Subcutaneous abdominal adipose tissue (tissue), 5 donors: ENCODE data around the gene KAT6B.

Source experiments
- H3K27ac ChIP-seq: one replicate; pipeline ENCODE4 v1.7.0; 2013; ENCODE audit warnings: low read depth, mild to moderate bottlenecking, inconsistent platforms, low read length, moderate library complexity
- H3K27me3 ChIP-seq, 5 donors: one replicate each; pipeline ENCODE4 v1.7.0; 2013; ENCODE audit warnings: low read length in 5 of 5, inconsistent platforms in 1 of 5; ENCODE audit not compliant: control insufficient read depth in 5 of 5, insufficient read depth in 4 of 5
- H3K36me3 ChIP-seq, 5 donors: one replicate each; pipeline ENCODE4 v1.7.0; 2013; ENCODE audit warnings: low read length in 5 of 5; ENCODE audit not compliant: control insufficient read depth in 5 of 5, insufficient read depth in 5 of 5
- H3K4me1 ChIP-seq, 5 donors: one replicate each; pipeline ENCODE4 v1.7.0; 2013; ENCODE audit warnings: low read length in 5 of 5, mild to moderate bottlenecking in 3 of 5, moderate library complexity in 1 of 5; ENCODE audit not compliant: control insufficient read depth in 5 of 5, insufficient read depth in 5 of 5
- H3K4me3 ChIP-seq, 5 donors: one replicate each; pipeline ENCODE4 v1.7.0; 2013; ENCODE audit warnings: low read length in 5 of 5, low read depth in 1 of 5
- H3K9ac ChIP-seq, 5 donors: one replicate each; pipeline ENCODE4 v1.7.0; 2013; ENCODE audit warnings: low read length in 5 of 5, mild to moderate bottlenecking in 4 of 5, moderate library complexity in 3 of 5
- H3K9me3 ChIP-seq, 5 donors: one replicate each; pipeline ENCODE4 v1.7.0; 2013; ENCODE audit warnings: low read length in 5 of 5; ENCODE audit not compliant: control insufficient read depth in 5 of 5
- donor health status: healthy.
- donor health status: healthy.
- donor health status: healthy.
- donor health status: healthy.
- donor health status: healthy.

Gene KAT6B

DNA sequence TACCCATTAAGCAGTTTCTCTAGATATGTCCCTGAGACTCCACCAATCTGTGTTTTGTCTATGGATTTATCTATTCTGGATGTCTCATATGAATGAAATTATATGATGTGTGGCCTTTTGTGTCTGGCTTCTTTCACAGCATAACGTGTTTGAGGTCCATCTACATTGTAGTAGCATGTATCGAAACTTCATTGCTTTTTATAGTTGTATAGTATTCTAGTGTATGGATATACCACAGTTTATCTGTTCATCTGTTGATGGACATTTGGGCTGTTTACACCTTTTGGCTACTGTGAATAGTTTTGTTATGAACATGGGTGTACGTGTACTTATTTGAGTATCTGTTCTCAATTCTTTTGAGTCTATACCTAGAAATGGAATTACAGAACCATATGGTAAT is 9.6 kb downstream of the KAT6B start:
- Histone ChIP-seq H3K4me3 (no peak overlapping the region), H3K4me1 (peaks cover 0 to 14% (median 5%) of the 10 kb centered on the region in 5 donors), H3K9ac (no peak overlapping the region), H3K9me3 (no peaks in the 10 kb centered on the region), H3K36me3 (peaks cover 0 to 4% (median 0%) of the 10 kb centered on the region in 5 donors), H3K27me3 (no peaks in the 10 kb centered on the region), H3K27ac (no peak overlapping the region)

DNA sequence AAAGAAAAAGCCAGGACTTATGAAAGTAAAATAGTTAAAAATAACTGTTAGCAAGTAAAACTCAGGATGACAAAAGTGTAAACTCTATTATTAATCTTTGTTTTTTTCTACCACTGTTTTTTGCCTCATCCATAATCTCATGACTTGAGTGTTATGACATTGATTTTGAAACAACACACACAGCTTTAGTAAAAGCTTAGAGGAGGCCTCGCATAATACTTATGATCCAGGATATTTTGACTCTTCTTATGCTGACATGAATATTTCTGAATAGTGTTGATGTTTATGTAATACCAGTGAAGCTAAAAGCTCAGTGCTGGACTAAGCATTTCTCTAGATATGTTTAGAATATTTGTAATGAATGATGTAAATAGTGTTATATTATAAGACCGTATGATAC is 10.5 kb downstream of the KAT6B start:
- Histone ChIP-seq H3K9ac (no peak overlapping the region), H3K36me3 (peaks cover 0 to 4% (median 0%) of the 10 kb centered on the region in 5 donors), H3K4me3 (no peak overlapping the region), H3K27ac (peak overlapping the region; percentile 8), H3K27me3 (no peaks in the 10 kb centered on the region), H3K4me1 (peaks cover 0 to 22% (median 6%) of the 10 kb centered on the region in 5 donors), H3K9me3 (no peaks in the 10 kb centered on the region)

DNA sequence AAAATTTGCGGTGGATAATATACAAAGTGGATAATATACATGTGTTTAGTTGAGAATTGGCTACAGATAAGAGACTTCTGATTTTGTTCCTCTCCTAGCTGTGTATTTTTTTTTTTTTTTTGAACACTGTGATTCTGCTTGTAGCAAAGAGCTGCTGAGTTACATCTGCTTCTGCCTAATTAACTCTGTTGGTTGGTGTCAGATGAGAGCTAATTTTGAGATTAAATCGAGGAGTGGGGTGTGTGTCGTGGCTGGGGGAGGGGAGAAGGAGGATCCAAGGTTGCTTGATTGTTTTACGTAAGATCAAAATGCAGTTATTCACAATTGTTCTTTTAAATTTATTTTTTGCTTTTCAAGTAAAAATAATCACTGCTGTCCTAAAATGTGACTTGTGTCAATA is 11.3 kb downstream of the KAT6B start:
- Histone ChIP-seq H3K27ac (peak overlapping the region; percentile 8), H3K4me1 (peaks cover 0 to 27% (median 11%) of the 10 kb centered on the region in 5 donors), H3K27me3 (no peaks in the 10 kb centered on the region), H3K4me3 (no peak overlapping the region), H3K9ac (no peak overlapping the region), H3K36me3 (peaks cover 0 to 4% (median under 1%) of the 10 kb centered on the region in 5 donors), H3K9me3 (no peaks in the 10 kb centered on the region)

DNA sequence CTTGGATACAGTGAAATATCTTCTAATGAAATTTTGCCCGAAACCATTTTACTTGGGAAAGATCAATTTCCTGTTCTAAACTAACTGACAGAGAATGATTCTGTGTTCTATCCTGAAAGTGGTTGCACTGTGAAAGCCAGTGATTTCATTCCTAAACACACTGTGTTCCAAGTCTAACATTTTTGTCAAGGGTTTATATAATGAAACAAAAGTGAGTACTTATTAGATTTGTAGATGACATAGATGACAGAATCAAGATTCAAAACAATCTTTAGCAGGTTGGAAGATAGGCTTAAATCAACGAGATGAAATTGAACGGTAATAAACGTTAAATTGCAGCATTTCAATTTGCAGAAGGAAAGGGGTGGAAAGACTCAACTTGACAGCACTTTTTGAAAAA is 13.3 kb downstream of the KAT6B start:
- Histone ChIP-seq H3K36me3 (peaks cover 0 to 14% (median 7%) of the 10 kb centered on the region in 5 donors), H3K27me3 (no peaks in the 10 kb centered on the region), H3K9ac (no peak overlapping the region), H3K4me3 (no peak overlapping the region), H3K27ac (peak overlapping the region; percentile 0), H3K9me3 (no peaks in the 10 kb centered on the region), H3K4me1 (peaks cover 0 to 31% (median 14%) of the 10 kb centered on the region in 5 donors)

DNA sequence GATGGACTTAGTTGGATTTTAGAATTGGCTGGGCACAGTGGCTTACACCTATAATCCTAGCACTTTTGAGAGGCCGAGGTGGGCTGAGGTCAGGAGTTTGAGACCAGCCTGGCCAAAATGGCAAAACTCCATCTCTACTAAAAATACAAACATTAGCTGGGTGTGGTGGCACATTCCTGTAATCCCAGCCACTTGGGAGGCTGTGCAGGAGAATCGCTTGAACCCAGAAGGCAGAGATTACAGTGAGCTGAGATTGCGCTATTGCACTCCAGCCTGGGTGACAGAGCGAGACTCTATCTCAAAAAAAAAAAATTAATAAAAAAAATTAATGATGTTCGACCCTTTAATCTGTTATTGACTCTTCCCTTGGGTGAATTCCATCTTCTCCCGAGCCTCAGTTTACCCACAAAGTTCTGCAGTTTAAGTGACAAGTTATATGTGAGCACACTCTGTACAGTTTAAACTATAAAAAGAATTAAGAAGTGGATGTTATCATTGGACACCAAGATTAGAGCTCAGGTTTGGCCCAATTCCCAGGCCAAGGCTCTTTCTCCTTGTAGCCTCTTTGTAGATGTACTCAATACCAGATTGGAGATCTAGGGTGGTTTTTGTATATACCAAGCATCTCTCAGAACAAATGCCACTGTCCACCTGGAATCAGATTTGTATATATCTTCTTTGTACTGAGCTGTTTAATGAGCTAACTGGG is 15.0 kb downstream of the KAT6B start:
- Histone ChIP-seq H3K27me3 (no peaks in the 10 kb centered on the region), H3K4me3 (no peak overlapping the region), H3K9me3 (no peaks in the 10 kb centered on the region), H3K36me3 (peaks cover 0 to 14% (median 7%) of the 10 kb centered on the region in 5 donors), H3K4me1 (peaks cover 0 to 29% (median 14%) of the 10 kb centered on the region in 5 donors), H3K27ac (peak overlapping the region; percentile 13), H3K9ac (no peak overlapping the region)

DNA sequence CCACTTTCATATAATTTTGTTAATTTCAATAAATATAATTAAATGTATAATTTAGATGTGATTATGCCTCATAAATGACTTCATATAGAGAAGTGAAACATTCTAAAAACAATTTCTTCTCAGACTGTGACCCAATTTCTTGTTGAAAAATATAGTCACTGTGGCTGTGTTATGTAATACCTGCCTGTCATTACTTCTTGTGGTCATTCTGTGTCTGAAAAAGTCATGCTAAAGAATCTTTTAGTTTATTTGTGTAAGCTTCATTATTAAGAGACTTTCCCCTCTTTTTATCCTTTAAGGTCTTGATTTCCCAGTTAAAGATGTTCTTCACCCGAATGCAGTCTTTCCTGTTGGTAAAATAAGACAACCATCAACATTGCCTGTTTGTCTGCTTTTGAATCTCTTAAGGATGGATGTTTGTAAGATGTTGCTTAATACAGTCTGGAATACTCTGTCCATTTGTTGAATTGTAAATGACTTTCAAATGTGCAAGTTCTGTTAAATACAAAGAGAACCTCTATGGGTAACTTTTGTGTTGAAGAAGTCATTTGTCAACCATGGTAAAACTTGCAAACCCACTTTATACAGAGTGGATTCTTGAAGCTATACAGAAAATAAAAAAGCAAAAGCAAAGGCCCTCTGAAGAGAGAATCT is 16.0 kb downstream of the KAT6B start:
- H3K9ac ChIP-seq, result peak overlapping the region in 1 of 5 donors; percentile 12
- no peaks in the 10 kb centered on the region for H3K9me3 ChIP-seq
- peak overlapping the region; percentile 73 for H3K27ac ChIP-seq
- peaks cover 0 to 14% (median 7%) of the 10 kb centered on the region in 5 donors for H3K36me3 ChIP-seq
- H3K4me3 ChIP-seq, result no peak overlapping the region
- no peaks in the 10 kb centered on the region for H3K27me3 ChIP-seq
- peaks cover 0 to 19% (median 12%) of the 10 kb centered on the region in 5 donors for H3K4me1 ChIP-seq

DNA sequence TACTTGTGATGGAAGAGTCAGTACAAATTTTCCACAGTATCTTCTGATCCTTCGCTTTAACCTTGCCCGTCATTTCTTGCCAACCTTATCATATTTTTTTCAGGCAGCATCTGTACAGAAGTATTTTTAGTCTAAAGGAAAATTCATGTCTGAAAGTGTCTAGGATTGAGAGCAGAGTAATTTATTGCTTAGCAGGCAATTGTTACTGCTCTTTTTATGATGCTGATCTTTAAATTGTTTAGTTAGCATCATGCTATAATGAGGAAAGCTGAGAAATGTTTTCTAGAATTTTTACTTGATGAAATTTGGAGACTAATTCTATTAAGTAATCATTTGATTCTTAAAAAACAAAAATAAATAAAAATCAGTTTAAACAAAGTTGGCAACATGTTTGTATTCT is 20.6 kb downstream of the KAT6B start:
- no peaks in the 10 kb centered on the region for H3K9me3 ChIP-seq
- H3K27ac ChIP-seq, result no peak overlapping the region
- no peak overlapping the region for H3K9ac ChIP-seq
- H3K36me3 ChIP-seq, result peaks cover 0 to 10% (median 7%) of the 10 kb centered on the region in 5 donors
- no peaks in the 10 kb centered on the region for H3K27me3 ChIP-seq
- peaks cover 0 to 18% (median 14%) of the 10 kb centered on the region in 5 donors for H3K4me1 ChIP-seq
- H3K4me3 ChIP-seq, result no peak overlapping the region

DNA sequence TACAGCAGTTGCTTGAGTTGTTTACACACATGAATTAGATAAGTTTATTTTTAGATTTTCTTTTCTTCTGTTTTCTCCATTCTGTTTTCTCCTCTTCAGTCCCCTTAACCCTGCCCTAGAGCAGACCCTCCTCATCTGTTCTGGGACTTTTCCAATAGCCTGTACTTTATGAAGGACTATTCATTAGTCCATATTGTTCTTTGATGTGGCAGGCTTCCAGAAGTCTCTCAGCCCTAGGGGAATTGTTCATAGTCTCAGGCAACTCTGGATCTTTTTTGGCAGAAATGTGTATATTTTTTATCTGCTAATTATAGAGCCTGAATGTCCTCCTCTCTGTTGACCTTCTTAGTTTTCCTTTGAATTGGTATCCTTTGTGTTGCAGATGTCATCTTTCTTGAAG is 25.4 kb downstream of the KAT6B start:
- Histone ChIP-seq H3K4me1 (peaks cover 2 to 31% (median 22%) of the 10 kb centered on the region in 5 donors), H3K27ac (no peak overlapping the region), H3K9me3 (no peaks in the 10 kb centered on the region)

DNA sequence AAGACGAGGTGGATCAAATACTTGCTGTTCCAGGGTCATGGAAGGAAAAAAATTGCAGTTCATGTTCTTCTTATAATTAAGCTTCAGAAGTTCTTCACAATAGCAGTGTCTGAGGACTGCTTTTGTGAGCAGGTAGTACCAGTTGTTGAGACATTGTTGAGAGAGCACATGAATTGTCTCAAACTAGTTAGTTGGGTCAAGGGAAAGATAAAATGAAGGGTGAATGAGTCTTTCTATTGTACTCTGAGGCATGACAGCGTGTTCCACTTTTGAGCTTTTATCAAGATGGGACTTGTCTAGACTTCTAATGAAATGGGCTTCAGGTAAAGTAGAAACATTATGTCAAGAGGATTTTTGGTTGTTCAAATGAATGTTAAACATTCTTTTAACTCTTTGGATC is 26.0 kb downstream of the KAT6B start:
- H3K9ac ChIP-seq, result no peak overlapping the region
- no peaks in the 10 kb centered on the region for H3K27me3 ChIP-seq
- H3K27ac ChIP-seq, result peak overlapping the region; percentile 17
- H3K4me1 ChIP-seq, result peaks cover 2 to 31% (median 22%) of the 10 kb centered on the region in 5 donors
- peak overlapping the region in 1 of 5 donors; percentile 19 for H3K4me3 ChIP-seq
- H3K36me3 ChIP-seq, result no peaks in the 10 kb centered on the region
- H3K9me3 ChIP-seq, result no peaks in the 10 kb centered on the region

More for the DNA sequence above, 25.4 kb downstream of the KAT6B start:
- Histone ChIP-seq H3K4me3 (peak overlapping the region in 1 of 5 donors; percentile 19), H3K27me3 (no peaks in the 10 kb centered on the region), H3K36me3 (no peaks in the 10 kb centered on the region), H3K9ac (no peak overlapping the region)

DNA sequence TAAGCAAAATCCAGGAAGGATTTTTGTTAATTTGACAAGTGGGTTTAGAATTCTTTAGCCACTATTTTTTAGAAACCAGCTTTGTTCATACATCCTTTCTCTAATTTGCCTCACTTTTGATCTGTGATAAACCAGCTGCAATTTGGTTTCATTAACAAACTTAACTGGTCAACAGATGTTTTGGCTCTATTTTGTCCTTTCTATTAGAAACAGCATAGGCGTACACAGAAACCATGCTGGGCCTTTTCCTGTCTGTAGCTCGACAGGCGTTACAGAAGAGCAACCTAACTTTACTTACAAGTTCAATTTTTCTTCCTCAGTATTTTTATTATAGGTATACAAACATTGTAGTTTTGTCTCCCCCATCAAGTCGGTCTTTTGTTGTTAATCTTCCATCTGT is 28.2 kb downstream of the KAT6B start:
- H3K9me3 ChIP-seq, result no peaks in the 10 kb centered on the region
- no peaks in the 10 kb centered on the region for H3K36me3 ChIP-seq
- H3K9ac ChIP-seq, result no peak overlapping the region
- no peak overlapping the region for H3K27ac ChIP-seq
- no peaks in the 10 kb centered on the region for H3K27me3 ChIP-seq
- H3K4me3 ChIP-seq, result no peak overlapping the region
- peaks cover 2 to 31% (median 22%) of the 10 kb centered on the region in 5 donors for H3K4me1 ChIP-seq
